ENCODE data around the gene NETO1. TPM values are rescaled to one million over a fixed set of nuclear protein-coding genes. Genes with fewer than 3 reads are reported as not detected.
A peak's percentile ranks its signal among the peaks of the same experiment; 100 is the strongest.

NETO1 gene
- total and polyA plus RNA-seq, 8 donors = 0.14 to 0.59 (median 0.36) TPM; not detected in 4

GRCh38 chr18:72700961-72701710 lies 166.7 kb downstream of the NETO1 start:
- Histone ChIP-seq H3K4me1 (no peaks in the 10 kb centered on the region), H3K27me3 (no peaks in the 10 kb centered on the region), H3K36me3 (no peaks in the 10 kb centered on the region), H3K4me3 (no peak overlapping the region), H3K27ac (no peak overlapping the region), H3K9me3 (no peaks in the 10 kb centered on the region)
- ATAC-seq = peak; percentile 33
- no peak for TF ChIP-seq CTCF (IDR thresholded peaks at IDR 0.05)
- DNase-seq = peak in 1 of 4 donors; percentile 10
- intact Hi-C loops (cut with DNase I) = no loop called here

- DNase-seq (no peak), ATAC-seq (no peak)
- no peaks in the 10 kb centered on the region for H3K4me1 ChIP-seq
- intact Hi-C loops (cut with DNase I) = no loop called here
- H3K4me3 ChIP-seq = no peak overlapping the region
- no peaks in the 10 kb centered on the region for H3K9me3 ChIP-seq
- no peaks in the 10 kb centered on the region for H3K27me3 ChIP-seq
- H3K36me3 ChIP-seq = no peaks in the 10 kb centered on the region
- no peak overlapping the region for H3K27ac ChIP-seq
- TF ChIP-seq CTCF (IDR thresholded peaks at IDR 0.05) = no peak
These were observed 170.1 kb downstream of the NETO1 start for GRCh38 chr18:72697706-72698105.

DNA sequence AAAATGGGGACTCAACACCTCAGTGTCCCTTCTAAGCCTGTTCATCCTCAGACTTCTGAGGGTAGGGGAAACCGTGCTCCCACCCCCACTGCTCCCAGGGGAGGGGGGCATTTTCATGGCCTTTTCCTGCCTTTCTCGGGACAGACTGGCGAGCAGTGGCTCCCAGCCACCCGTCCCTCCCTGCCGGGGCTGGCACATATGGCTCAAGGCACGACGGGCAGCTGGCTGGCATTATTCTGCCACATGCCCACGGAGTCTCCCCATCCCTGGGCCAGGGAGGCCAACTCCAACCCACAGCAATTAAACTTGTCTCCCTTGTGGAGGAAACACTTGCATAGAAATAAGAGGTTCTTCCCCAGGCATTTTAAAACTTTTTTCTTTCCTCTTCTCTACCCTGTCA lies 175.2 kb downstream of the NETO1 start:
- TF ChIP-seq CTCF (IDR thresholded peaks at IDR 0.05) = no peak
- no peaks in the 10 kb centered on the region for H3K36me3 ChIP-seq
- intact Hi-C loops (cut with DNase I) = no loop called here
- DNase-seq (no peak), ATAC-seq (peak; percentile 21)
- no peaks in the 10 kb centered on the region for H3K27me3 ChIP-seq
- H3K9me3 ChIP-seq = no peaks in the 10 kb centered on the region
- H3K4me1 ChIP-seq = no peaks in the 10 kb centered on the region
- H3K4me3 ChIP-seq = peak overlapping the region in 1 of 2 donors; percentile 11
- H3K27ac ChIP-seq = no peak overlapping the region

Small RNA genes within 50 kb of the gene (microRNA-seq; reads per million reads assigned to microRNA genes)
- gene MIR548AV = 0 reads per million in 2 donors

Measured in left lung (tissue), 10 donors.